B cell (primary cell): ENCODE data around the gene CCDC74A. TPM values are rescaled to one million over a fixed set of nuclear protein-coding genes. Genes with fewer than 3 reads are reported as not detected.

ENCODE experiments used
- ATAC-seq: fragments of 200-7000 bp; cut with Tn5 transposase; one replicate; pipeline ENCODE4 v1.10.0; 2021; ENCODE audit warnings: low read depth, mild to moderate bottlenecking, moderate number of reproducible peaks, moderate library complexity
- CTCF ChIA-PET: fragments of 350-600 bp; sonication (Branson Sonifier 250); formaldehyde crosslinking; loops from one replicate; lab custom pipeline; 2021; ENCODE audit warnings: antibody characterized with exemption, inconsistent platforms; lab: Charles Lee
- POLR2A ChIA-PET: fragments of 350-600 bp; sonication (Branson Sonifier 250); formaldehyde crosslinking; loops from one replicate; lab custom pipeline; 2021; ENCODE audit warnings: antibody characterized with exemption; lab: Charles Lee
- DNase-seq: peaks from one replicate; pipeline ENCODE4 v3.0.0; 2013
- H2AFZ ChIP-seq: 2 replicates; pipeline ENCODE4 v1.6.1; 2012; ENCODE audit warnings: mild to moderate bottlenecking, low read depth, low read length; ENCODE audit not compliant: insufficient read depth, poor library complexity, severe bottlenecking
- H3K27ac ChIP-seq, 2 donors: 1 replicate in 1 of 2; 2 replicates in 1 of 2; pipeline ENCODE4 v1.5.1; 2012 to 2013; ENCODE audit warnings: low read length in 2 of 2, mild to moderate bottlenecking in 2 of 2, moderate library complexity in 1 of 2
- H3K27me3 ChIP-seq, 4 experiments: fragments of 200-600 bp in 1 of 4; sonication (generic) in 1 of 4; replicated peaks in 1 of 4; 1 replicate in 2 of 4; 2 replicates in 2 of 4; pipeline versions ENCODE4 v1.6.1 to v1.7.0; 2013 to 2016; ENCODE audit warnings: low read length in 3 of 4, mild to moderate bottlenecking in 2 of 4, mixed read lengths in 1 of 4, moderate library complexity in 1 of 4; ENCODE audit not compliant: insufficient read depth in 4 of 4, control insufficient read depth in 3 of 4; ENCODE audit errors: control extremely low read depth in 1 of 4
- H3K36me3 ChIP-seq, 2 experiments: replicated peaks in 1 of 2; 1 replicate in 1 of 2; 2 replicates in 1 of 2; pipeline versions ENCODE4 v1.6.1 to v1.7.1; 2013; ENCODE audit warnings: low read length in 1 of 2; ENCODE audit not compliant: insufficient read depth in 2 of 2, control insufficient read depth in 1 of 2; ENCODE audit errors: control extremely low read depth in 1 of 2, extremely low read depth in 1 of 2
- H3K4me1 ChIP-seq, 2 donors: fragments of 200-600 bp in 1 of 2; sonication (generic) in 1 of 2; 1 replicate in 1 of 2; 2 replicates in 1 of 2; pipeline versions ENCODE4 v1.5.1 to v1.6.1; 2013 to 2017; ENCODE audit warnings: low read length in 2 of 2; ENCODE audit not compliant: control insufficient read depth in 2 of 2, insufficient read depth in 2 of 2
- H3K4me2 ChIP-seq: replicated peaks from 2 replicates; pipeline ENCODE3; 2012; ENCODE audit warnings: mild to moderate bottlenecking, low read depth, low read length; ENCODE audit not compliant: poor library complexity, severe bottlenecking
- H3K4me3 ChIP-seq, 5 experiments: fragments of 200-600 bp in 1 of 5; sonication (generic) in 1 of 5; 1 replicate in 3 of 5; 2 replicates in 2 of 5; pipeline versions ENCODE4 v1.5.1 to v1.7.0; 2011 to 2016; ENCODE audit warnings: low read length in 4 of 5, mild to moderate bottlenecking in 4 of 5, low read depth in 2 of 5, control low read depth in 1 of 5, moderate library complexity in 1 of 5; ENCODE audit not compliant: insufficient read depth in 1 of 5; ENCODE audit errors: control extremely low read depth in 1 of 5, extremely low read depth in 1 of 5
- H3K79me2 ChIP-seq: fragments of 200-600 bp; sonication (generic); one replicate; pipeline ENCODE4 v1.6.0; 2016; ENCODE audit warnings: low read length; ENCODE audit not compliant: control insufficient read depth, insufficient read depth
- H3K9ac ChIP-seq: fragments of 200-600 bp; sonication (generic); 2 replicates; pipeline ENCODE4 v1.6.1; 2017; ENCODE audit warnings: mild to moderate bottlenecking, low read length, moderate library complexity
- H3K9me3 ChIP-seq, 3 donors: one replicate each; pipeline versions ENCODE4 v1.6.1 to v1.7.1; 2013; ENCODE audit warnings: low read length in 2 of 3; ENCODE audit not compliant: control insufficient read depth in 2 of 3, insufficient read depth in 1 of 3; ENCODE audit errors: control extremely low read depth in 1 of 3
- H4K20me1 ChIP-seq: 2 replicates; pipeline ENCODE4 v1.6.0; 2012; ENCODE audit warnings: mild to moderate bottlenecking, low read length; ENCODE audit not compliant: insufficient read depth, control insufficient read depth, poor library complexity, severe bottlenecking
- H3K27ac Mint-ChIP-seq: one replicate; pipeline ENCODE4 v1.8.0; 2021; ENCODE audit warnings: mixed read lengths
- H3K27me3 Mint-ChIP-seq: one replicate; pipeline ENCODE4 v1.8.0; 2021; ENCODE audit warnings: mixed read lengths
- H3K4me1 Mint-ChIP-seq: one replicate; pipeline ENCODE4 v1.8.0; 2021; ENCODE audit warnings: mixed read lengths
- H3K4me3 Mint-ChIP-seq: one replicate; pipeline ENCODE4 v1.8.0; 2021; ENCODE audit warnings: mixed read lengths
- H3K9me3 Mint-ChIP-seq: one replicate; pipeline ENCODE4 v1.8.0; 2022; ENCODE audit warnings: mixed read lengths; ENCODE audit not compliant: insufficient read depth
- CTCF ChIP-seq: fragments of 200-600 bp; IDR thresholded peaks from one replicate; pipeline ENCODE4 v1.8.0; 2022; ENCODE audit warnings: antibody characterized with exemption, mild to moderate bottlenecking
- EZH2 ChIP-seq: IDR thresholded peaks from 2 replicates; pipeline ENCODE4 v1.6.1; 2012; ENCODE audit warnings: borderline replicate concordance, low read depth, mild to moderate bottlenecking, moderate library complexity, low read length; ENCODE audit not compliant: insufficient read depth, poor library complexity, severe bottlenecking
- WGBS: methylation state at CpG from one replicate; pipeline ENCODE4 v1.1.5; 2013; ENCODE audit warnings: missing lambda C conversion rate; ENCODE audit not compliant: insufficient coverage; 5-methylcytosine and 5-hydroxymethylcytosine counted together
- intact Hi-C: fragments of 100-400 bp; cut with micrococcal nuclease; formaldehyde crosslinking; loops from one replicate; pipeline ENCODE4 v1.10.0; 2022
- polyA plus RNA-seq: library from polyadenylated mRNA; depleted of rRNA; stranded (reverse); fragments of >200 nt; gene quantifications from 2 replicates; pipeline ENCODE4 v1.2.3, GENCODE V29; 2012
- total RNA-seq, 2 donors: library from RNA; stranded (reverse); fragments of 120-200 nt in 1 of 2; gene quantifications; 1 replicate in 1 of 2; 2 replicates in 1 of 2; pipeline versions ENCODE4 v1.2.3 to v1.2.4, GENCODE V29; 2013 to 2022

The CCDC74A gene
- total and polyA plus RNA-seq, 2 donors (not counting 1 experiment from before 2014, with no cell fraction given) = 3.1 TPM; not detected in 1

- intact Hi-C loops = no loop called here
- Mint-ChIP-seq H3K27ac (no peak overlapping the region), H3K27me3 (peaks cover 29% of the 10 kb centered on the region), H3K4me3 (no peak overlapping the region), H3K4me1 (no peaks in the 10 kb centered on the region), H3K9me3 (no peaks in the 10 kb centered on the region)
- WGBS = no CpG with 5 or more reads among the region's 1 CpG
- Histone ChIP-seq H3K4me3 (no peak overlapping the region), H3K9me3 (no peaks in the 10 kb centered on the region), H2AFZ (no peak overlapping the region), H3K4me2 (no peak overlapping the region), H4K20me1 (no peaks in the 10 kb centered on the region), H3K4me1 (no peaks in the 10 kb centered on the region), H3K27me3 (no peaks in the 10 kb centered on the region), H3K27ac (no peak overlapping the region), H3K79me2 (no peaks in the 10 kb centered on the region), H3K36me3 (no peaks in the 10 kb centered on the region), H3K9ac (no peak overlapping the region)
- TF ChIP-seq CTCF = no peak
- no peak for TF ChIP-seq EZH2
- CTCF ChIA-PET = no interaction called here
- DNase-seq (no peak), ATAC-seq (no peak)
- POLR2A ChIA-PET = no interaction called here
Measured at GRCh38 chr2:131572175-131572574, 44.5 kb downstream of the CCDC74A start.

GRCh38 chr2:131577812-131578211, 50.1 kb downstream of the CCDC74A start:
- Histone ChIP-seq H3K4me2 (no peak overlapping the region), H3K27ac (no peak overlapping the region)
- WGBS = no CpG with 5 or more reads among the region's 4 CpGs

More at GRCh38 chr2:131577812-131578211, 50.1 kb downstream of the CCDC74A start:
- CTCF ChIA-PET = no interaction called here
- Histone ChIP-seq H4K20me1 (no peaks in the 10 kb centered on the region), H3K9ac (no peak overlapping the region), H3K36me3 (no peaks in the 10 kb centered on the region), H3K4me1 (no peaks in the 10 kb centered on the region), H3K4me3 (no peak overlapping the region), H3K79me2 (no peaks in the 10 kb centered on the region), H3K27me3 (peaks cover 0 to 4% (median 2%) of the 10 kb centered on the region in 4 experiments), H3K9me3 (no peaks in the 10 kb centered on the region), H2AFZ (no peak overlapping the region)
- POLR2A ChIA-PET = interaction anchor here (0.6 kb wide), 1 partner anchor 53 kb away, joined by 5 read pairs; no protein-coding TSS in a partner anchor
- no peak for ATAC-seq
- Mint-ChIP-seq H3K27me3 (peaks cover 44% of the 10 kb centered on the region), H3K27ac (no peak overlapping the region), H3K9me3 (no peaks in the 10 kb centered on the region), H3K4me1 (peaks cover 12% of the 10 kb centered on the region), H3K4me3 (peak overlapping the region; percentile 15)
- intact Hi-C loops = no loop called here
- TF ChIP-seq EZH2 = no peak
- no peak for TF ChIP-seq CTCF
- no peak for DNase-seq
